Tibial nerve (tissue), 4 donors: ENCODE measurements around the gene ARMCX2.

Experiments
- EP300 ChIP-seq, 2 donors: sonication (generic); formaldehyde crosslinking; IDR thresholded peaks; one replicate each; pipeline ENCODE4 v1.6.1; 2017; ENCODE audit warnings: antibody characterized with exemption in 2 of 2, mild to moderate bottlenecking in 1 of 2
- POLR2A ChIP-seq, 2 donors: fragments of 450-650 bp; IDR thresholded peaks; one replicate each; pipeline ENCODE4 v1.6.1; 2017; ENCODE audit warnings: antibody characterized with exemption in 2 of 2, mild to moderate bottlenecking in 2 of 2, moderate library complexity in 2 of 2
- TF ChIP-seq, protein P1 (sequence below), 5 experiments: fragments of 200-600 bp in 3 of 5; fragments of 450-650 bp in 2 of 5; sonication (generic) in 3 of 5; IDR thresholded peaks; one replicate each; pipeline ENCODE4 v1.5.1; 2016 to 2019; ENCODE audit warnings: antibody characterized with exemption in 5 of 5, mild to moderate bottlenecking in 3 of 5, moderate library complexity in 2 of 5

DNA sequence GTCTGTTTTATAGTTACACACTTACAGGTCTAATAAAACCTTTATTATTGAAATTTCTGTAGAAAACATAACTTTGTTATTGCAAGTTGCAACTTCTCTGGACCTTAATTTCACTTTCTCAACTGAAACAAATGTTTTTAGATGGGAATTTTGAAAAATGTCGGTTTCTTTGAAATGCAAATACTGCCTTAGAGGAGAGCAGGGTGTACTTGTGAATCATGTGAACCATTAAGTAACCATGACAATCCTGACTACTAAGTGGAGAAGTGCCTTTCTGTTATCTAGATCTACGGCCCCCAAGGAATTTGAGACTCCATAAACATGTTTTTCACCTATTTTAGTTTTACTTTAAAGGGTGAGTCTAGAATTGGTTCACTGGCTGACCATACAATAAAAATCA lies 8.5 kb upstream of the ARMCX2 start:
- TF ChIP-seq, protein P1, sequence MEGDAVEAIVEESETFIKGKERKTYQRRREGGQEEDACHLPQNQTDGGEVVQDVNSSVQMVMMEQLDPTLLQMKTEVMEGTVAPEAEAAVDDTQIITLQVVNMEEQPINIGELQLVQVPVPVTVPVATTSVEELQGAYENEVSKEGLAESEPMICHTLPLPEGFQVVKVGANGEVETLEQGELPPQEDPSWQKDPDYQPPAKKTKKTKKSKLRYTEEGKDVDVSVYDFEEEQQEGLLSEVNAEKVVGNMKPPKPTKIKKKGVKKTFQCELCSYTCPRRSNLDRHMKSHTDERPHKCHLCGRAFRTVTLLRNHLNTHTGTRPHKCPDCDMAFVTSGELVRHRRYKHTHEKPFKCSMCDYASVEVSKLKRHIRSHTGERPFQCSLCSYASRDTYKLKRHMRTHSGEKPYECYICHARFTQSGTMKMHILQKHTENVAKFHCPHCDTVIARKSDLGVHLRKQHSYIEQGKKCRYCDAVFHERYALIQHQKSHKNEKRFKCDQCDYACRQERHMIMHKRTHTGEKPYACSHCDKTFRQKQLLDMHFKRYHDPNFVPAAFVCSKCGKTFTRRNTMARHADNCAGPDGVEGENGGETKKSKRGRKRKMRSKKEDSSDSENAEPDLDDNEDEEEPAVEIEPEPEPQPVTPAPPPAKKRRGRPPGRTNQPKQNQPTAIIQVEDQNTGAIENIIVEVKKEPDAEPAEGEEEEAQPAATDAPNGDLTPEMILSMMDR (IDR thresholded peaks at IDR 0.05): no peak
- no peak for TF ChIP-seq EP300 (IDR thresholded peaks at IDR 0.05)
- no peak for TF ChIP-seq POLR2A (IDR thresholded peaks at IDR 0.05)
